Smooth muscle cell of the coronary artery (primary cell): ENCODE data around the gene HMG20B. TPM values are rescaled to one million over a fixed set of nuclear protein-coding genes. Genes with fewer than 3 reads are reported as not detected.

Source experiments
- total RNA-seq: library from RNA; depleted of rRNA; stranded (reverse); fragments of >200 nt; gene quantifications from 2 replicates; pipeline ENCODE4 v1.2.3, GENCODE V29; 2014; ENCODE audit warnings: low replicate concordance

The HMG20B gene
- total RNA-seq, result 39.9 and 73.1 TPM in 2 replicates

GRCh38 chr19:3572855-3573161 lies at the start of gene HMG20B:
Gene HMG20B, plus strand, starts transcription at chr19:3572944. Its CDS starts 366 bp downstream, at chr19:3573310.

GRCh38 chr19:3538965-3539755 lies 33.6 kb upstream of the HMG20B start, which contains the start of gene TEKTIP1:
Gene TEKTIP1, plus strand, starts transcription at chr19:3539174. Its CDS starts 4 bp downstream, at chr19:3539178.

GRCh38 chr19:3557461-3558248 lies 15.1 kb upstream of the HMG20B start, which contains the start of gene MFSD12:
Gene MFSD12, minus strand, starts transcription at chr19:3557586. Its CDS starts 183 bp downstream, at chr19:3557403.

GRCh38 chr19:3585301-3586126 lies 12.8 kb downstream of the HMG20B start, which contains the start of gene GIPC3:
Gene GIPC3, plus strand, starts transcription at chr19:3585478. Its CDS starts 120 bp downstream, at chr19:3585598.

GRCh38 chr19:3606690-3607289 lies 34.0 kb downstream of the HMG20B start, which contains the start of gene TBXA2R:
Gene TBXA2R, minus strand, starts transcription at chr19:3606875. Its CDS starts 6,241 bp downstream, at chr19:3600634.

GRCh38 chr19:3626473-3627350 lies 54.0 kb downstream of the HMG20B start, which contains the start of gene CACTIN:
Gene CACTIN, minus strand, starts transcription at chr19:3626790. Its CDS starts 28 bp downstream, at chr19:3626762.

Other genes with a start within 250 kb of the HMG20B start
- 26.5 and 56.4 TPM in 2 replicates for gene NFIC, start 206.4 kb upstream of the HMG20B start, total RNA-seq
- not detected in 2 replicates for gene SMIM24, start 92.4 kb upstream of the HMG20B start, total RNA-seq
- not detected in 2 replicates for gene SMIM44, start 89.5 kb upstream of the HMG20B start, total RNA-seq
- gene DOHH, start 72.3 kb upstream of the HMG20B start, total RNA-seq, result 6.0 and 14.1 TPM in 2 replicates
- 32.2 and 35.6 TPM in 2 replicates for gene FZR1, start 66.6 kb upstream of the HMG20B start, total RNA-seq
- not detected in 2 replicates for gene TEKTIP1, start 33.8 kb upstream of the HMG20B start, total RNA-seq
- 64.7 and 87.5 TPM in 2 replicates for gene MFSD12, start 15.4 kb upstream of the HMG20B start, total RNA-seq
- gene GIPC3, start 12.5 kb downstream of the HMG20B start, total RNA-seq, result 0.08 TPM in 1 of 2 replicates, not detected in the other
- gene TBXA2R, start 33.9 kb downstream of the HMG20B start, total RNA-seq, result 1.4 and 1.5 TPM in 2 replicates
- 23.2 and 40.0 TPM in 2 replicates for gene CACTIN, start 53.8 kb downstream of the HMG20B start, total RNA-seq
- gene PIP5K1C, start 127.5 kb downstream of the HMG20B start, total RNA-seq, result 15.4 and 18.4 TPM in 2 replicates
- gene TJP3, start 135.4 kb downstream of the HMG20B start, total RNA-seq, result not detected in 2 replicates
- gene APBA3, start 188.7 kb downstream of the HMG20B start, total RNA-seq, result 9.4 and 14.6 TPM in 2 replicates
- 11.2 and 41.4 TPM in 2 replicates for gene MRPL54, start 189.7 kb downstream of the HMG20B start, total RNA-seq
- not detected in 2 replicates for gene RAX2, start 199.3 kb downstream of the HMG20B start, total RNA-seq
- 0.70 TPM in 1 of 2 replicates, not detected in the other for gene MATK, start 213.4 kb downstream of the HMG20B start, total RNA-seq